HG03378 (cell line): Measurements from ENCODE around the gene COLGALT1.
"Not testable (repeated sequence)": the region's sequence is repeated elsewhere in the genome, so short reads cannot be mapped to it uniquely, and the experiment has no call there.

ENCODE experiments used
- ATAC-seq: cut with Tn5 transposase; IDR thresholded peaks from one replicate; pipeline ENCODE4 v1.9.1; 2021; ENCODE audit warnings: mild to moderate bottlenecking, moderate library complexity; ENCODE audit not compliant: unreplicated experiment

COLGALT1 gene

GRCh38 chr19:17556995-17557394, 1.5 kb downstream of the COLGALT1 start:
- no peak for ATAC-seq

DNA sequence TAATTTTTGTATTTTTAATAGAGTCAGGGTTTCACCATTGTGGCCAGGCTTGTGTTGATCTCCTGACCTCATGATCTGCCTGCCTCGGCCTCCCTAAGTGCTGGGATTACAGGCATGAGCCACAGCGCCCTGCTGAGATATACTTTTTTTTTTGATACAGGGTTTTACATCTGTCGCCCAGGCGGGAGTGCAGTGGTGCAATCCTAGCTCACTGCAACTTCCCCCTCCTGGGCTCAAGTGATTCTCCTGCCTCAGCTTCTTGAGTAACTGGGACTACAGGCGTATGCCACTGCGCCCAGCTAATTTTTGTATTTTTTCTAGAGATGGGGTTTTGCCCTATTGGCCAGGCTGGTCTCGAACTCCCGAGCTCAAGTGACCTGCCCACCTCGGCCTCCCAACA, 2.0 kb downstream of the COLGALT1 start:
- ATAC-seq = no peak

- ATAC-seq = no peak
Observed at GRCh38 chr19:17560205-17560595, 4.8 kb downstream of the COLGALT1 start.

DNA sequence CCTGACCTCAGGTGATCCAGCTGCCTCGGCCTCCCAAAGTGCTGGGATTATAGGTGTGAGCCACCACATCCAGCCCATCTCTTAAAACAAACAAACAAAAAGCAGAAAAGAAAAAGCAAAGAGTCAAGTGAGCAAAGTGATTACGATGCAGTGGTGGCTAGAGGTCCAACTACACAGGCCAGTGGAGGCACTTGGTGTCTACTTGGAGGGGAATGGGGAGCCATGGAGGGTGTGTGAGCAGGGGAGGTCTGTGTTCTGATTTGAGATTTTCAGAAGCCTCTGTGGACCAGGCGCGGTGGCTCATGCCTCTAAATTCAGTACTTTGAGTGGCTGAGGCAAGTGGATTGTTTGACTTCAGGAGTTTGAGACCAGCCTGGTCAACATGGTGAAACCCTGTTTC, 6.6 kb downstream of the COLGALT1 start:
- no peak for ATAC-seq

GRCh38 chr19:17562561-17562960, 7.1 kb downstream of the COLGALT1 start:
- no peak for ATAC-seq

DNA sequence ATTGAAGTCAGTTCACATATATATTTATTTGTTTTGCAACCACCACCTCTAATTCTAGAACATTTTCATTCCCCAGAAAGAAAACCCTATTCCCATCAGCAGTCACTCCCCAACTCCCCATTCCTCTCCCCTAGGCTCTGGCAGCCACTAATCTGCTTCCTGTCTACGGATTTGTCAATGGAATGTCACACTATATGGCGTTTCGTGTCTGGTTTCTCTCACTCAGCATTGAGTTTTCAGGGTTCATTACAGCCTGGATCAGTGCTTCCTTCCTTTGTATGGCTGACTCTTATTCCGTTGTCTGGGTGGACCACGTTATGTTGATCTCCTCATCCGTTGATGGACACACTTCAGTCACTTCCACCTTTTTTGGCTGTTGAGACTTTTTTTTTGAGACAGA, 9.3 kb downstream of the COLGALT1 start:
- ATAC-seq = no peak

GRCh38 chr19:17565611-17566010, 10.2 kb downstream of the COLGALT1 start:
- ATAC-seq = no peak

- no peak for ATAC-seq
Observed at GRCh38 chr19:17567940-17568339, 12.5 kb downstream of the COLGALT1 start.

DNA sequence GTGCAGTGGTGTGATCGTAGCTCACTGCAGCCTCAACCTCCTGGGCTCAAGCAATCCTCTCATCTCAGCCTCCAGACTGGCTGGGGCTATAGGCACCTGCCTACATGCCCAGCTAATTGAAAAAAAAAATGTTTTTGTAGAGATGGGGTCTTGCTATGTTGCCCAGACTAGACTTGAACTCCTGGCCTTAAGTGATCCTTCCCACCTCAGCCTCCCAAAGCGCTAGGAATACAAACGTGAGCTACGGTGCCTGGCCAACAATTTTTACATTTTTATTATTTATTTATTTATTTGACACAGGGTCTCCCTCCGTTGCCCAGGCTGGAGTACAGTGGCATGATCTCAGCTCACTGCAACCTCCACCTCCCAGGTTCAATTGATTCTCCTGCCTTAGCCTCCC, 14.8 kb downstream of the COLGALT1 start:
- not testable (repeated sequence) for ATAC-seq

- no peak for ATAC-seq
Observed at GRCh38 chr19:17570791-17571190, 15.3 kb downstream of the COLGALT1 start.

DNA sequence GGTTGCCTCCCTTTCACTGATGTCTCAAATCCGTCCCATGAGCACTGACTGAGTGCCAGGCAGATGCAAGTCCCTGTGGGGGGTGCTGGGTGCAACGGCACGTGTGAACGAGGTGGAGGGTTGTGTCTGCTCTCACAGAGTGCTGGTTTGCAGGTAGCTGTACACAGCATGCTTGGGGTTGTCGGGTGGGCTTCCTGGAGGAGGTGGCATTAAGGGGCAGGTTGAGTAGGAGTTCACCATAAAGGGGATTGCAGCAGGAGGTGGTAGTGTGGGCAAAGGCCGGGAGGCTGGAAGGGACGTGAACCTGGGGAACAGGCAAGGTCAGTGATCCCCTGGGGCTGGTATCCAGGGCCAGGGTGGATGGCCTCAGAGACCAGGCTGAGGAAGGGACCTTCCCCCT, 17.2 kb downstream of the COLGALT1 start:
- no peak for ATAC-seq

GRCh38 chr19:17575871-17576757, 20.7 kb downstream of the COLGALT1 start:
- ATAC-seq = no peak

GRCh38 chr19:17576758-17577456, 21.5 kb downstream of the COLGALT1 start:
- ATAC-seq = no peak

DNA sequence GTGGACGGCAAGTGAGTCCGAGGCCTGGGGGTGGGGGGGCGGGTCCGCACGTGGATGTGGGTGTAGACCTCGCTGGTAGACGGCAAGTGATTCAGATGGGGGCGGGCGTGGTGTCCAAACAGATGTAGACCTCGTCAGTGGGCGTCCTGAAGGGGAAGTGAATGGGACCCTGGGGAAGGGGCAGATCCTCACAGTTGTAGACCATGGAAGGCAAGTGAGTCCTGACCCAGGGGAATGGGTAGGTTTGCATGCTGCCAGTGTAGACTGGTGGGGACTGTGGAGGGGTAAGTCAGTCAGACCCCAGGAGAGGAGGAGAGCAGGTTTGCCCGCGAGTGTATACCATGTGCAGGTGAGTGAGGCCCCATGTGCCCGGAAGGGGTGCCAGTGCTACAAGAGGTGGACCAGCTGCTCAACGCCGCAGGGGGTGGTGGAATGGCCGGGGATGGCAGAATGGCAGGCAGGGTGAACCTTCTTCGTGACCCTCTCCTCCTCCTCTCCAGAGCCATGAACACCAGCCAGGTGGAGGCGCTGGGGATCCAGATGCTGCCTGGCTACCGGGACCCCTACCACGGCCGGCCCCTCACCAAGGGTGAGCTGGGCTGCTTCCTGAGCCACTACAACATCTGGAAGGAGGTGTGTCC, 22.1 kb downstream of the COLGALT1 start:
- ATAC-seq = no peak

- no peak for ATAC-seq
Observed at GRCh38 chr19:17579661-17580244, 24.3 kb downstream of the COLGALT1 start.

GRCh38 chr19:17580470-17581144, 25.2 kb downstream of the COLGALT1 start:
- no peak for ATAC-seq

- no peak for ATAC-seq
Observed at GRCh38 chr19:17581211-17581874, 25.9 kb downstream of the COLGALT1 start.

DNA sequence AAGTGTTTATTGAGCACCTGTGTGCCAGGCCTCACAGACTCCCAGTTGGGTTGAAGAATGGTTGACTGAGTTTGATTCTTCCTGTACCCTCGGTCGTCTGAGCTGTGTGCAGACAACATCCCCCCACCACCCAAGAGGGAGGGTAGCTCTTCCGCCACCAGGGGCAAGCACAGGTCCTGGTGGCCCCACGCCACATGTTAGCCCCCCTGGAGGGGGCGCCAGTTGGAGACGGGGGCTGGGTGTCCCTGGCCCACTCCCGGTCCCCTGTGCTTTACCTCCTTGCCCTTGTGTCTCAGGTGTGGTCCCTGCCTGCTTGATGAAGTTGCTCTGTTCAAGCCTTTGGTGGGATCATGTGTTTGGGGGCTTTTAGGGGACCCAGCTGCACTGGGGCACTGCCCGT, 27.2 kb downstream of the COLGALT1 start:
- ATAC-seq = no peak

DNA sequence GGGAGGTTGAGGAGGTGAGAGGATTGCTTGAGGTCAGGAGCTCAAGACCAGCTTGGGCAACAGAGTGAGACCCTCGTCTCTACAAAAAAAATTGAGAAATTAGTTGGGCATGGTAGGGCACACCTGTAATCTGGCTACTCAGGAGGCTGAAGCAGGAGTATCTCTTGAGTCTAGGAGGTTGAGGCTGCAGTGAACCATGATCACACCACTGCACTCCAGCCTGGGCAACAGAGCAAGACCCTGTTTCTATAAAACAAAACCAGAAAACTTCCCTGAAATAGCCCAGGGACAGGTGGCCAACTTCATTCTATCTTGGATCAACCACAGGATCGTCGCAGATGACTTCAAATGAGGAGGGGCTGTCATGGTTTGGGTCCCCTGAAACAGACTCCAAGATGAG, 28.7 kb downstream of the COLGALT1 start:
- no peak for ATAC-seq

DNA sequence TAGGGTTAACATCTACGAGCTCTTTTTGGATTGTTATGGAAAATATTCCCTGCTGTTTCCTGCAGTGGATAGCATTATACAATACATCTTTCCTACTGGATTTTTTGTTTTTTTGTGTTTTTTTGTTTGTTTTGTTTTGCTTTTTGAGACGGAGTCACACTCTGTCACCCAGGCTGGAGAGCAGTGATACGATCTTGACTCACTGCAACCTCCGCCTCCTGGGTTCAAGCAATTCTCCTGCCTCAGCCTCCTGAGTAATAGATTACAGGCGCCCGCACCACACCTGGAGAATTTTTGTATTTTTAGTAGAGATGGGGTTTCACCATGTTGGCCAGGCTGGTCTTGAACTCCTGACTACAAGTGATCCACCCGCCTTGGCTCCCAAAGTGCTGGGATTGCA, 29.9 kb downstream of the COLGALT1 start:
- ATAC-seq = not testable (repeated sequence)
